SK-N-SH (cell line): ENCODE results near the gene OTOA. TPM values are rescaled to one million over a fixed set of nuclear protein-coding genes. Genes with fewer than 3 reads are reported as not detected.

Experiments
- CTCF ChIA-PET: fragments of 300-600, 350-600 bp; formaldehyde crosslinking; extraction: SDS; loops from one replicate; lab custom pipeline; 2021; lab: Yijun Ruan, JAX
- POLR2A ChIA-PET: fragments of 350-600 bp; sonication (Branson Sonifier 250); formaldehyde crosslinking; extraction: SDS; loops from one replicate; lab custom pipeline; 2020; ENCODE audit warnings: antibody characterized with exemption, inconsistent platforms; lab: Yijun Ruan, JAX
- DNase-seq: peaks from one replicate; pipeline ENCODE4 v3.0.0; 2012
- H2AFZ ChIP-seq: fragments of 200-600 bp; sonication (generic); 2 replicates; pipeline ENCODE4 v1.8.1; 2016; ENCODE audit warnings: antibody characterized with exemption, mild to moderate bottlenecking, low read depth
- H3F3A ChIP-seq: fragments of 200-600 bp; sonication (generic); replicated peaks from 2 replicates; pipeline ENCODE3; 2016; ENCODE audit warnings: antibody characterized with exemption, mild to moderate bottlenecking; ENCODE audit not compliant: insufficient read depth
- H3K27ac ChIP-seq, 2 experiments: fragments of 200-500 bp in 1 of 2; fragments of 200-600 bp in 1 of 2; sonication (Bioruptor generic) in 1 of 2; sonication (generic), shearing (Covaris generic) in 1 of 2; 2 replicates each; pipeline versions ENCODE4 v1.5.1 to v1.6.1; 2014 to 2016; ENCODE audit warnings: low read depth in 2 of 2, inconsistent platforms in 1 of 2, low read length in 1 of 2, mild to moderate bottlenecking in 1 of 2, mixed read lengths in 1 of 2
- H3K27me3 ChIP-seq: fragments of 200-600 bp; sonication (generic), shearing (Covaris generic); 2 replicates; pipeline ENCODE4 v1.6.1; 2016; ENCODE audit warnings: mixed run types; ENCODE audit not compliant: insufficient read depth
- H3K36me3 ChIP-seq, 2 experiments: fragments of 200-500 bp in 1 of 2; fragments of 200-600 bp in 1 of 2; sonication (Bioruptor generic) in 1 of 2; sonication (generic) in 1 of 2; replicated peaks in 1 of 2; 2 replicates each; pipeline versions ENCODE3 to v1.5.1; 2014 to 2016; ENCODE audit warnings: low read length in 1 of 2, mild to moderate bottlenecking in 1 of 2; ENCODE audit not compliant: insufficient read depth in 2 of 2, control insufficient read depth in 1 of 2
- H3K4me1 ChIP-seq, 2 experiments: fragments of 200-500 bp in 1 of 2; fragments of 200-600 bp in 1 of 2; sonication (Bioruptor generic) in 1 of 2; sonication (generic), shearing (Covaris generic) in 1 of 2; 2 replicates each; pipeline versions ENCODE4 v1.5.1 to v1.6.1; 2014 to 2016; ENCODE audit warnings: low read depth in 1 of 2, low read length in 1 of 2, mixed run types in 1 of 2; ENCODE audit not compliant: insufficient read depth in 2 of 2, control insufficient read depth in 1 of 2
- H3K4me2 ChIP-seq: fragments of 200-600 bp; sonication (generic), shearing (Covaris generic); 2 replicates; pipeline ENCODE4 v1.6.1; 2017; ENCODE audit warnings: mixed run types
- H3K4me3 ChIP-seq, 2 experiments: fragments of 200-500 bp in 1 of 2; fragments of 200-600 bp in 1 of 2; sonication (Bioruptor generic) in 1 of 2; sonication (generic), shearing (Covaris generic) in 1 of 2; 2 replicates each; pipeline versions ENCODE4 v1.5.1 to v1.8.1; 2014 to 2016; ENCODE audit warnings: low read depth in 2 of 2, inconsistent platforms in 1 of 2, low read length in 1 of 2, mild to moderate bottlenecking in 1 of 2, mixed read lengths in 1 of 2, moderate library complexity in 1 of 2
- H3K79me2 ChIP-seq: fragments of 200-600 bp; sonication (generic); 2 replicates; pipeline ENCODE4 v1.8.1; 2017; ENCODE audit warnings: mild to moderate bottlenecking; ENCODE audit not compliant: insufficient read depth
- H3K9ac ChIP-seq: fragments of 200-600 bp; sonication (generic); 2 replicates; pipeline ENCODE4 v1.6.1; 2017; ENCODE audit warnings: mixed run types
- H3K9me2 ChIP-seq: fragments of 200-600 bp; sonication (generic); 2 replicates; pipeline ENCODE4 v1.6.1; 2017; ENCODE audit warnings: mixed run types
- H3K9me3 ChIP-seq: fragments of 200-600 bp; sonication (generic); 2 replicates; pipeline ENCODE4 v1.6.1; 2017; ENCODE audit warnings: mixed run types, mild to moderate bottlenecking, moderate library complexity
- H4K20me1 ChIP-seq: fragments of 200-600 bp; sonication (generic); 2 replicates; pipeline ENCODE4 v1.6.1; 2017; ENCODE audit warnings: mild to moderate bottlenecking, mixed run types; ENCODE audit not compliant: insufficient read depth
- ELF1 ChIP-seq: IDR thresholded peaks from 2 replicates; pipeline ENCODE4 v1.4.0; 2012
- FOXJ3 ChIP-seq: sonication (generic); formaldehyde crosslinking; IDR thresholded peaks from 2 replicates; pipeline ENCODE4 v1.5.1; 2020; ENCODE audit warnings: mild to moderate bottlenecking, missing genetic modification reagents
- JUND ChIP-seq: IDR thresholded peaks from 2 replicates; pipeline ENCODE4 v1.4.0; 2012
- NRF1 ChIP-seq: IDR thresholded peaks from 2 replicates; pipeline ENCODE4 v1.6.1; 2012; ENCODE audit warnings: low read depth, mild to moderate bottlenecking, low read length
- RCOR1 ChIP-seq: fragments of 150-350 bp; IDR thresholded peaks from 2 replicates; pipeline ENCODE4 v1.6.1; 2017; ENCODE audit warnings: antibody characterized with exemption, low read length
- REST ChIP-seq: IDR thresholded peaks from 2 replicates; pipeline ENCODE4 v1.6.1; 2012; ENCODE audit warnings: mild to moderate bottlenecking, low read depth, low read length, moderate library complexity
- RFX5 ChIP-seq: IDR thresholded peaks from 2 replicates; pipeline ENCODE4 v1.6.1; 2012; ENCODE audit warnings: mild to moderate bottlenecking, improper control_type of control experiment, low read length
- SMC3 ChIP-seq: IDR thresholded peaks from 2 replicates; pipeline ENCODE4 v1.6.1; 2012; ENCODE audit warnings: low read depth, low read length, improper control_type of control experiment
- TAF1 ChIP-seq: IDR thresholded peaks from 2 replicates; pipeline ENCODE4 v1.6.1; 2012; ENCODE audit warnings: low read depth, mild to moderate bottlenecking, low read length, moderate library complexity, borderline replicate concordance
- TCF12 ChIP-seq: IDR thresholded peaks from 2 replicates; pipeline ENCODE4 v1.4.0; 2012
- TEAD4 ChIP-seq: IDR thresholded peaks from 2 replicates; pipeline ENCODE4 v1.4.0; 2012; ENCODE audit warnings: mild to moderate bottlenecking, borderline replicate concordance; ENCODE audit not compliant: insufficient read depth
- USF2 ChIP-seq: fragments of 150-350 bp; IDR thresholded peaks from 2 replicates; pipeline ENCODE4 v1.6.1; 2017; ENCODE audit warnings: antibody characterized with exemption, low read length, low read depth, borderline replicate concordance
- ZBTB33 ChIP-seq: IDR thresholded peaks from 2 replicates; pipeline ENCODE4 v1.4.0; 2012; ENCODE audit warnings: low read depth, borderline replicate concordance
- WGBS: methylation state at CpG from one replicate; pipeline ENCODE4 v1.1.6; 2017; ENCODE audit warnings: low lambda C conversion rate; 5-methylcytosine and 5-hydroxymethylcytosine counted together
- polyA plus RNA-seq, 3 experiments: library from polyadenylated mRNA; depleted of rRNA; stranded (reverse); fragments of >200 nt; gene quantifications; 2 replicates each; pipeline ENCODE4 v1.2.3, GENCODE V29; 2012
- TF ChIP-seq, protein P1 (sequence below): IDR thresholded peaks from 2 replicates; pipeline ENCODE4 v1.4.0; 2012; ENCODE audit warnings: low read depth, borderline replicate concordance

OTOA gene
- polyA plus RNA-seq, 1 of the 3 experiments (the other 2 are of a cell fraction): 0.02 TPM

- Histone ChIP-seq H2AFZ (no peak overlapping the region), H3K9me2 (no peaks in the 10 kb centered on the region), H3K79me2 (peaks cover 26% of the 10 kb centered on the region)
- WGBS: 92% methylated on average over 1 of the region's 5 CpGs
- TF ChIP-seq RCOR1 (no peak), REST (no peak), ELF1 (no peak), TEAD4 (no peak), JUND (no peak), USF2 (no peak), TCF12 (no peak), FOXJ3 (CRISPR knock-in tag) (no peak)
- TF ChIP-seq, protein P1, sequence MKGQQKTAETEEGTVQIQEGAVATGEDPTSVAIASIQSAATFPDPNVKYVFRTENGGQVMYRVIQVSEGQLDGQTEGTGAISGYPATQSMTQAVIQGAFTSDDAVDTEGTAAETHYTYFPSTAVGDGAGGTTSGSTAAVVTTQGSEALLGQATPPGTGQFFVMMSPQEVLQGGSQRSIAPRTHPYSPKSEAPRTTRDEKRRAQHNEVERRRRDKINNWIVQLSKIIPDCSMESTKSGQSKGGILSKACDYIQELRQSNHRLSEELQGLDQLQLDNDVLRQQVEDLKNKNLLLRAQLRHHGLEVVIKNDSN: no peak
- TF ChIP-seq, all 33 proteins: peak for 0
- ChIA-PET POLR2A (no interaction called here), CTCF (interaction anchor here (1.1 to 2.9 kb wide), 3 partner anchors 13 to 55 kb away, joined by 3 to 14 read pairs (median 7); no protein-coding TSS in a partner anchor)
- DNase-seq: no peak
- peaks cover 13% of the 10 kb centered on the region for H3F3A ChIP-seq
- H3K4me1 ChIP-seq: peaks cover 0 to 3% of the 10 kb centered on the region in 2 experiments; a peak in 1 of 4 replicates
- H3K27ac ChIP-seq: no peak overlapping the region; a peak in 1 of 4 replicates
- no peak overlapping the region for H3K4me2 ChIP-seq
- H3K9me3 ChIP-seq: no peaks in the 10 kb centered on the region
- peaks cover 22 to 24% of the 10 kb centered on the region in 2 experiments for H3K36me3 ChIP-seq
- H3K9ac ChIP-seq: no peak overlapping the region
- H3K27me3 ChIP-seq: no peaks in the 10 kb centered on the region
- H4K20me1 ChIP-seq: no peaks in the 10 kb centered on the region
- H3K4me3 ChIP-seq: no peak overlapping the region
These were observed 10.2 kb upstream of the OTOA start for GRCh38 chr16:21653571-21653970.

- no peak for DNase-seq
- peaks cover 17% of the 10 kb centered on the region for H3K79me2 ChIP-seq
- H3K27ac ChIP-seq: no peak overlapping the region
- H2AFZ ChIP-seq: no peak overlapping the region
- no peak overlapping the region for H3K9ac ChIP-seq
- H3K4me3 ChIP-seq: no peak overlapping the region
- no peaks in the 10 kb centered on the region for H3K27me3 ChIP-seq
- H3K9me3 ChIP-seq: no peaks in the 10 kb centered on the region
- H3K36me3 ChIP-seq: peaks cover 22 to 24% of the 10 kb centered on the region in 2 experiments
- peaks cover 13% of the 10 kb centered on the region for H3F3A ChIP-seq
- peaks cover 0 to 3% of the 10 kb centered on the region in 2 experiments; a peak in 1 of 4 replicates for H3K4me1 ChIP-seq
- H3K4me2 ChIP-seq: no peak overlapping the region
- ChIA-PET POLR2A (interaction anchor here (1.0 kb wide), 1 partner anchor 34 kb away, joined by 5 read pairs; no protein-coding TSS in a partner anchor), CTCF (interaction anchor here (1.8 kb wide), 1 partner anchor 14 kb away, joined by 7 read pairs; no protein-coding TSS in a partner anchor)
- H4K20me1 ChIP-seq: no peaks in the 10 kb centered on the region
- H3K9me2 ChIP-seq: no peaks in the 10 kb centered on the region
- 75% methylated on average over 1 of the region's 1 CpG for WGBS
- no peak for TF ChIP-seq NRF1
- TF ChIP-seq TAF1: no peak
- no peak for TF ChIP-seq SMC3
- TF ChIP-seq FOXJ3 (CRISPR knock-in tag): no peak
- TF ChIP-seq ZBTB33: no peak
- TF ChIP-seq, protein P1: no peak
- no peak for TF ChIP-seq RFX5
- no peak for TF ChIP-seq ELF1
- TF ChIP-seq USF2: no peak
These were observed 9.3 kb upstream of the OTOA start for GRCh38 chr16:21654466-21654865.
